ENCODE data around the gene PLIN1.

DNA sequence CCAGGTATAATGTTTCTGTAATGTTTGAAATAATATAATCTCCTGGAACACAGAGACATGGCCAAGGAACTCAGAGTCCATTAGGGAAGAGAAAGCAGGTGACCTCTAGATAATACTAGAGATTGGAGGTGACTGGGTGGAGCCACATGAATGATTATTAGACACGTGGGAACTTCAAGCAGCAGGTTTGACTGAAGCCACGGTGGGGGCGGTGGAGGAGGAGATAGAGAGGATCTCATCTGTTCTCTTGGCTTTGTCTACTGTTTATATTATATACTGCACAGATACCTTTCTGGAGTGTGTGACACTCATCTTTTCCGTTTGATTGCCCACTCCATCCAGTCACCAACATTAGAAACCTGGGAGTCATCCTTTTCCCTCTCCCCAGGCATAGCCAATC lies 57.6 kb downstream of the PLIN1 start:
- no peak for TF ChIP-seq EZH2 (IDR thresholded peaks at IDR 0.05; ENCODE audit: borderline replicate concordance, low read depth, low read length, severe bottlenecking)
- TF ChIP-seq, protein P1, sequence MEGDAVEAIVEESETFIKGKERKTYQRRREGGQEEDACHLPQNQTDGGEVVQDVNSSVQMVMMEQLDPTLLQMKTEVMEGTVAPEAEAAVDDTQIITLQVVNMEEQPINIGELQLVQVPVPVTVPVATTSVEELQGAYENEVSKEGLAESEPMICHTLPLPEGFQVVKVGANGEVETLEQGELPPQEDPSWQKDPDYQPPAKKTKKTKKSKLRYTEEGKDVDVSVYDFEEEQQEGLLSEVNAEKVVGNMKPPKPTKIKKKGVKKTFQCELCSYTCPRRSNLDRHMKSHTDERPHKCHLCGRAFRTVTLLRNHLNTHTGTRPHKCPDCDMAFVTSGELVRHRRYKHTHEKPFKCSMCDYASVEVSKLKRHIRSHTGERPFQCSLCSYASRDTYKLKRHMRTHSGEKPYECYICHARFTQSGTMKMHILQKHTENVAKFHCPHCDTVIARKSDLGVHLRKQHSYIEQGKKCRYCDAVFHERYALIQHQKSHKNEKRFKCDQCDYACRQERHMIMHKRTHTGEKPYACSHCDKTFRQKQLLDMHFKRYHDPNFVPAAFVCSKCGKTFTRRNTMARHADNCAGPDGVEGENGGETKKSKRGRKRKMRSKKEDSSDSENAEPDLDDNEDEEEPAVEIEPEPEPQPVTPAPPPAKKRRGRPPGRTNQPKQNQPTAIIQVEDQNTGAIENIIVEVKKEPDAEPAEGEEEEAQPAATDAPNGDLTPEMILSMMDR (IDR thresholded peaks at IDR 0.05; ENCODE audit: borderline replicate concordance, extremely low read depth, low read length, poor library complexity, severe bottlenecking) = no peak

All from DND-41 (cell line).